ENCODE data around the gene ARHGEF3.
A peak's percentile ranks its signal among the peaks of the same experiment; 100 is the strongest.
"Not testable (repeated sequence)": the region's sequence is repeated elsewhere in the genome, so short reads cannot be mapped to it uniquely, and the experiment has no call there.

The ARHGEF3 gene

DNA sequence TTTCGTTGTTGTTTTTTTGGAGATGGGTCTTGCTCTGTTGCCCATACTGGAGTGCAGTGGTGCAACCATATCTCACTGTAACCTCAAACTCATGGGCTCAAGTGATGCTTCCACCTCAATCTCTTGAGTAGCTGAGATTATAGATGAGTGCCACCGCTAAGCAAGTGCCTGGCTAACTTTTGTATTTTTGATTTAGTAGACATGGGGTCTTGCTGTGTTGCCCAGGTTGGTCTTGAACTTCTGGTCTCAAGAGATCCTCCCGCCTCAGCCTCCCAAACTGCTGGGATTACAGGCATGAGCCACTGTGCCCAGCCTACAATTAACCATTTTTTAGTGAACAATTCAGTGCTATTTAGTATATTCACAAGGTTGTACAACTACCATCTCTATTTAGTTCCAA is 42.2 kb downstream of the ARHGEF3 start:
- no peaks in the 10 kb centered on the region for H3K27me3 Mint-ChIP-seq
- no peak for ATAC-seq
- peaks cover 62% of the 10 kb centered on the region for H3K36me3 Mint-ChIP-seq (ENCODE audit: low read depth)
- H3K4me3 Mint-ChIP-seq: peak overlapping the region; percentile 64
- H3K27ac Mint-ChIP-seq: peak overlapping the region; percentile 94
- DNase-seq: no peak
- H3K4me1 Mint-ChIP-seq: peaks cover 92% of the 10 kb centered on the region
- H3K9me3 Mint-ChIP-seq: no peaks in the 10 kb centered on the region

DNA sequence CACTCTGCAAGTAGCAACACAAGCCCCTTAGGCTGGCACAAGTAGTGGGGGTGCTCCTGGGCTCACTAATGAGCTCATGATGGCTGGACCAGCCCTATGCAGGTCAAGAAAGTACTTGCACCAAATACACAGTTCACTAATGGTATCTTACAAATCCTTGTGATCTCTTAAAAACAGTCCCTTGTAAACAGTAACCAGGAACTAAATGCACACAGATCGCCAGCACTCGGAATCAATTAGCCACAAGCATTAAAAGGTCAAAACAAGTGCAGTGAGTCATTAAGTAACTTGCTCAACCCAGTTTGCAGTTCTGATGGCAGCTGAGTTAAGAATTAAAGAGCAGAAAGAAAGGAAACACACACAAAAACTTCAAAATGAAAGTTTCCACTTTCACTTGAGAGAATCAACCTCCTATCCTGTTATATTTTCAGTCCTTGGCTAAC is 43.2 kb downstream of the ARHGEF3 start:
- Mint-ChIP-seq H3K27me3 (no peaks in the 10 kb centered on the region), H3K36me3 (ENCODE audit: low read depth) (peaks cover 64% of the 10 kb centered on the region), H3K4me1 (peaks cover 93% of the 10 kb centered on the region), H3K27ac (peak overlapping the region; percentile 94), H3K9me3 (no peaks in the 10 kb centered on the region), H3K4me3 (peak overlapping the region; percentile 64)
- ATAC-seq: peak; percentile 86
- DNase-seq: peak; percentile 32

DNA sequence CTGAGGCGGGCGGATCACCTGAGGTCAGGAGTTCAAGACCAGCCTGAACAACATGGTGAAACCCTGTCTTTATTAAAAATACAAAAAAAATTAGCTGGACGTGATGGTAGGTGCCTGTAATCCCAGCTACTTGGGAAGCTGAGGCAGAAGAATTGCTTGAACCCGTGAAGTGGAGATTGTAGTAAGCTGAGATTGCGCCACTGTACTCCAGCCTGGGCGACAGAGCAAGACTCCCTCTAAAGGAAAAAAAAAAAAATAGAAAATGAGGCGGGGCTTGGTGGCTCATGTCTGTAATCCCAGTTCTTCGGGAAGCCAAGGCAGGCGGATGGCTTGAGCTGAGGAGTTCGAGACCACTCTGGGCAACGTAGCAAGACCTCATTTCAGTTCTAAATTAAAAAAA is 43.7 kb downstream of the ARHGEF3 start:
- Mint-ChIP-seq H3K4me1 (peaks cover 94% of the 10 kb centered on the region), H3K27ac (peak overlapping the region; percentile 94), H3K36me3 (ENCODE audit: low read depth) (peaks cover 67% of the 10 kb centered on the region)
- H3K27me3 Mint-ChIP-seq, H3K4me3 Mint-ChIP-seq, H3K9me3 Mint-ChIP-seq, DNase-seq, ATAC-seq: not testable (repeated sequence)

DNA sequence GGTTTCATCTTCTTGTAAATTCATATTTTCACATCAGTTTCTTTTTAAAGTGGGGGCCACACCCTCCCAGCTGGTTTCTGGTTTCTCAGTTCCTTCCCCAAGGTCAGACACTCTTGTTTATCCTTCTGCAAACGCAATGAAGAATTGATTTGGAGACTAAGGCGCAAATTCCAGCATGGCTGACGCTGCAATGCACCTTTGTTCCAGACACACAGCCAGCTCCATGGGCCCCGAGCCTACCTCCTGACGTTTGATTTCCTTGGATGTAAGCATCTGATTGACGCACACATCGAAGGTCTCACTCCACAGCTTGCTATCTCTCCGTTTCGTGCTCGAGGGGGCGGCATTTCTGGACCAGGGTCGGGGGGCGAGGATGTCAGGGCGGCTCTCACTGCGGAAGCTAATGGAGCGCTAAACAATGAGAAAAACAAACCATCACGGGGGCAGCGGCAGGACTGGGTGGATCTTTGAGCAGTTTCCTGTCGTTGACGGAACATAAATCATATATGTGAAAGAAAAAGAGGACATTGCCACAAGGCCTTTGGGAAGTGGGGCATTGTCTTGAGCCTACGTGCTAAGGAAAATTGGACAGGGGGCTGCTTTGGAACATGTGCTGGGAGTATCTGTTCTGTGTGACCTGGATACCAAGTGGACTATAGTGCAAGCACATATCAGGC is 46.9 kb downstream of the ARHGEF3 start:
- DNase-seq: peak; percentile 25
- Mint-ChIP-seq H3K36me3 (ENCODE audit: low read depth) (peaks cover 66% of the 10 kb centered on the region), H3K27me3 (no peaks in the 10 kb centered on the region), H3K4me3 (peak overlapping the region; percentile 69), H3K9me3 (no peaks in the 10 kb centered on the region), H3K27ac (peak overlapping the region; percentile 82), H3K4me1 (peaks cover 84% of the 10 kb centered on the region)
- ATAC-seq: no peak

DNA sequence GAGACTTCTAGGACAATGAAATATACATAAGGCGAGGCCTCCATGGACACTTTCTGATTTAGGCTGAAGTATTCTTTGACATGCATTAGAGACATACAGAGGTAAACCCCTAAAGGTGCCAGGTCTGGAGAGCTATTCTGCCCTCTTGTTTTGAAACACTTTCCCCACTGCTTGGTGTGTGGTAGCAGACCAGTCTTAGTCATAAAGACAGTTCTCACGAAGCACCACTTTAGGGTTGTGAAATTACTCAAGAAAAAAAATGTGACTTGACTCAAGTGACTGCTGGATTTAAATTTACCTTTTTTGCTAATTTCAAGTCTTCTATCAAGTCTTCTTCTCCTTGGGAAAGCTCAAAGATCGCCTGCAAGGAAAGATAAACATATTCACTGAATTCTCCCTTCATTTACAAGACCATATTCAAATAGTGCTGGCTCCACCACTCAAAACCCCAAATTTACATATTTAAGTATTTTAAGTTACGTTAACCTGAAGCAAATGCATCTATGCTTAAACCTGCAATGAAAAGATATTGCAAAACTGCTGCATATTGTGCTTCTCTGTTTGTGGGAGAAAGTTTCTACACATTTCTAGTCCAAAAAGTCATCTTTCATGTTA is 48.4 kb downstream of the ARHGEF3 start:
- DNase-seq (no peak), ATAC-seq (peak; percentile 99)
- Mint-ChIP-seq H3K4me1 (peaks cover 70% of the 10 kb centered on the region), H3K9me3 (no peaks in the 10 kb centered on the region), H3K27me3 (no peaks in the 10 kb centered on the region), H3K27ac (peak overlapping the region; percentile 82), H3K4me3 (peak overlapping the region; percentile 38), H3K36me3 (ENCODE audit: low read depth) (peaks cover 75% of the 10 kb centered on the region)

DNA sequence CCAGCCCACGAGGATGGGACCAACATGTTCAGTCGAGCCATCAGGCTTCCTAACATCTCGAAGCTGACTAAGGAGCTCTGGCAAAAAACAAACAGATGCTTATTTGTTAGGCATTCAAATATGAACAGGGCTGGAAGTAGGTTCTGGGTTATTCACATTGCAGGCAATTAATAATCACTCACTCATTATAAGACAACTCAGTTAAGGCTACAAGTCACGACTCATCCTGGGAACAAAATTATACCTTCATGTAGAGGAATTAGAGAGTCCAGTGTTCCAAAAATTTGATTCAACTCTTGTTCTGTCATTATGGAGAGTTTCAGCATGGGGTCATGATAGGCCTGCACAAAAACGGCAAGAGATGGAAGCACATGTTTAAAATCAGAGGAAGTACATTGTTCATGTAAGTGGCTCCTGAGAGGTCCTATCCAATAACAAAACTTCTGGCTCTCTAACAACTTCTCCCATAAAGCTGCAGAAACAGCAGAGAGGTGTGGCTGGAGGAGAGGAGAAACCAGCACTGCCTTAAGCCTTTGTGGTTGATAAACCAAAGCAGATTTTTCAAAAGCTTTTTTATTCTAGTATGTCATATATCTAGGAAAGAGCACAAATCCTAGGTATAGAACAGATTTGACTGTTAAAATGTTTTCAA is 50.6 kb downstream of the ARHGEF3 start:
- DNase-seq (no peak), ATAC-seq (no peak)
- Mint-ChIP-seq H3K27ac (peak overlapping the region; percentile 13), H3K36me3 (ENCODE audit: low read depth) (peaks cover 77% of the 10 kb centered on the region), H3K27me3 (no peaks in the 10 kb centered on the region), H3K4me3 (no peak overlapping the region), H3K9me3 (no peaks in the 10 kb centered on the region), H3K4me1 (peaks cover 57% of the 10 kb centered on the region)

DNA sequence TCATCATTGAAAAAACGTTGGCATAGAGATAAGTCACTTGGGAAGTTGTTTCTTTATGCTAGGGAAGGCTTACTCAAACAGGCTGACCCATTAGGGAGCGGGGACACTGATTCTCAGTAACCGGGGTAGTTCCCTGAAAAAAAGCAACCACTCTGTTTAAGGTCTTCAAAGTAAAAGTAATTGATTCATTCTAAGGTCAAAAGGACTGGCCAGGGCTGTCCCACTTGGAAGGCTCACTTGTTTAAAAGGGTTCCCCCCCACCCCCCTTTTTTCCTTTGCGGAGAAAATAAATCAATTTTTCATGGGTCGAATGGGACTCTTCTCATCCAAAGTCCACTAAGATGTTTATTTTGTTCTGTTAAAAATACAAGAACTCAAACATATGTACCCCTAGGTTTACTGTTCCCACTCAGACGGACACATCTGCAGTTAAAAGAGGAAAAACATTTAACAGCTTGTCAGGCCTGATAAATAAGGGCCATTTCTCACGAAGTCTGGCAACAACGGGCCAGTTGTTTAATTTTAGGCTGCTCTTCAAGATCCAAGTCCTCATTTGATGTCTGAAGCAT is 53.0 kb downstream of the ARHGEF3 start:
- Mint-ChIP-seq H3K9me3 (no peaks in the 10 kb centered on the region), H3K27ac (no peak overlapping the region), H3K4me1 (peaks cover 39% of the 10 kb centered on the region), H3K4me3 (no peak overlapping the region), H3K36me3 (ENCODE audit: low read depth) (peaks cover 80% of the 10 kb centered on the region), H3K27me3 (no peaks in the 10 kb centered on the region)
- ATAC-seq (no peak), DNase-seq (no peak)

DNA sequence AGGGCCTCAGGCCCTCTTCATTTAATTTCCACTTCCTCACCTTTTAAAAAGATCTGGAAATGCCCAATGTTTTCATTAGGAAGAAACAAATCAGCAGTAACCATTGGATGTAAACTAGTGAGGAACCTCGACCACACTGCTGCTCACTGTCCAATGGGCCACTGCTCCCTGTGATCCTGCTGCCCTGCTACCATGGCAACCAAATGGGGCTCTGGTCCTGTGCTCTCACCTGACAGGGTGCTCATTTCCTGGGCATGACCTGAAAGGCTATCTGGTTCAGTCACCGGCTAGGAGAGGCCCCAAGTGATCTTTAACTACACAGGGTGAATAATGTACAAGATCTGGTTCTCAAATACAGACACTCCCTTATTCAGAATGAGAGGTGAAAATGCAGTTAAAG is 54.6 kb downstream of the ARHGEF3 start:
- Mint-ChIP-seq H3K36me3 (ENCODE audit: low read depth) (peaks cover 77% of the 10 kb centered on the region), H3K4me1 (peaks cover 28% of the 10 kb centered on the region), H3K4me3 (no peak overlapping the region), H3K27ac (no peak overlapping the region), H3K27me3 (no peaks in the 10 kb centered on the region), H3K9me3 (no peaks in the 10 kb centered on the region)
- DNase-seq: no peak
- ATAC-seq: no peak

DNA sequence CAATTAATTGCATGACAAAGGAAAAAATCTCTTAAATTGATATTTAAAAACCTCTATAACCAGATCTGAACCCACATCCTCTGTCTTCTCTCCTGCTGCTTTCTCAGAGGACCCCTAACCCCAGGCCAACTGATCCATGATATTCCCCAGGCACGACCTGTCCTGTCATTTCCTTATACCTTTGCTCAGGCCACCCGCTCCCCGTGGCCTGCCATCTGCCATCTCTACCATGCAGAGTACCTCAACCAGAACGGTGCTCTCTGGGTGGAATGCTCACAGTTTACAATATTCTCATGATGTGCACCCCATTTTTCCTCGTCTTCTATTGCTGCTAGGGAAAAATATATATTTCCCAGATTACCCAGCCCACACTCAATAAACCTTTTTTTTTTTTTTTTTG is 57.7 kb downstream of the ARHGEF3 start:
- DNase-seq (no peak), ATAC-seq (no peak)
- no peak overlapping the region for H3K4me3 Mint-ChIP-seq
- H3K27me3 Mint-ChIP-seq: no peaks in the 10 kb centered on the region
- H3K4me1 Mint-ChIP-seq: peaks cover 28% of the 10 kb centered on the region
- H3K36me3 Mint-ChIP-seq (ENCODE audit: low read depth): peaks cover 70% of the 10 kb centered on the region
- no peaks in the 10 kb centered on the region for H3K9me3 Mint-ChIP-seq
- no peak overlapping the region for H3K27ac Mint-ChIP-seq

DNA sequence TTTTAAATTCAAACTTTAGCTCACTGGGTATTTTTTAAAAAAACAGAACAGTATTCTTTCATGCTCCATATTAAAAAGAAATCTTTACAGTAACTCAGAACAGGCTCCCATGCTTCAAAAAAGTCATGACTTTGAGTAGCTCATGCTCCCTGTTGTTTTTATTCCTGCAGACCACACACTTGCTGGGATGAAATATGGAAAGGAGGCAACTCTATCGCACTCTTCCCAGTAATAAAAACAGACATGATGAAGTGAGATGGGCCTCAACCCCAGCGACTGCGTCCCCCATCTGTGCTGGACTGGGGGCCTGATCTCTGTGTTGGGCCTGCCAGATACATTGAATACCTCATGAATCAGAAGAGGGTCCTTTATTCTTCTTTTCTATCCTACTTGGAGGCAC is 58.9 kb downstream of the ARHGEF3 start:
- Mint-ChIP-seq H3K9me3 (no peaks in the 10 kb centered on the region), H3K4me1 (peaks cover 28% of the 10 kb centered on the region), H3K27me3 (no peaks in the 10 kb centered on the region), H3K27ac (no peak overlapping the region), H3K36me3 (ENCODE audit: low read depth) (peaks cover 65% of the 10 kb centered on the region), H3K4me3 (no peak overlapping the region)
- ATAC-seq (no peak), DNase-seq (no peak)

DNA sequence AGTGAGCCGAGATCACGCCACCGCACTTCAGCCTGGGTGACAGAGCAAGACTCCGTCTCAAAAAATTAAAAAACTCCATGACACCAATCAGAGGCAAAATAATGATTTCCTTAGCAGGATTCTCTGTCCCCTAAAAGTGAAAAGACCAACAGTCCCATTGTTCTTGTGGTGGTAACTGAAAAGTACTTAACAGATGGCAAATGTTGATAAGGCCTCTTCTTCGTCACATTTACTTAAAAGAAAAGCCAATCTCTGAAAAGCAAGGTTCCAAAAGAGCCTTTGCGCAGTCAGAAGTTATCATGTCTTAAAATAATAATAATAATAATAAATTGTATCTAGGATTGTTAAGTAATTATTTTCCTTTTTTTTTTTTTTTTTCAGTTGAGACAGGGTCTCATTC is 62.7 kb downstream of the ARHGEF3 start:
- ATAC-seq: no peak
- Mint-ChIP-seq H3K27me3 (no peaks in the 10 kb centered on the region), H3K36me3 (ENCODE audit: low read depth) (peaks cover 72% of the 10 kb centered on the region), H3K4me3 (no peak overlapping the region), H3K9me3 (no peaks in the 10 kb centered on the region), H3K27ac (no peak overlapping the region), H3K4me1 (peaks cover 47% of the 10 kb centered on the region)
- DNase-seq: no peak

DNA sequence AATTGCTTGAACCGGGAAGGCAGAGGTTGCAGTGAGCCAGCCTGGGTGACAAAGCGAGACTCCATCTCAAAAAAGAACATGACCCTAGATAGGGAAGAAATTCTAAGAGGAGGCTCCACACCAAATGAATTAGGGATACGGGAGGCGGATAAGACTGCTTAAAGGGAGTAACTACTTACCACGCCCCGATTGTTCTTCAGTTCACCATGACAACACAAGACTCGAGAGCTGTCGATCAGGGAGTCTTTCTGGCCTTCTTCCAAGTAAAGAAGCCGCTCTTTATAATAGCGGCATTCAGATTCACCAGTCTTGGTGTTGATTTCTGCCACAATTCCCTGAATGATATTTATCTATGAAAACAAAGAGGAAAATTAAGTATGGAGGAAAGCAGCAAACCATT is 64.7 kb downstream of the ARHGEF3 start:
- H3K9me3 Mint-ChIP-seq: no peaks in the 10 kb centered on the region
- H3K27me3 Mint-ChIP-seq: no peaks in the 10 kb centered on the region
- no peak overlapping the region for H3K4me3 Mint-ChIP-seq
- ATAC-seq (no peak), DNase-seq (no peak)
- H3K4me1 Mint-ChIP-seq: peaks cover 51% of the 10 kb centered on the region
- peaks cover 71% of the 10 kb centered on the region for H3K36me3 Mint-ChIP-seq (ENCODE audit: low read depth)
- H3K27ac Mint-ChIP-seq: no peak overlapping the region

DNA sequence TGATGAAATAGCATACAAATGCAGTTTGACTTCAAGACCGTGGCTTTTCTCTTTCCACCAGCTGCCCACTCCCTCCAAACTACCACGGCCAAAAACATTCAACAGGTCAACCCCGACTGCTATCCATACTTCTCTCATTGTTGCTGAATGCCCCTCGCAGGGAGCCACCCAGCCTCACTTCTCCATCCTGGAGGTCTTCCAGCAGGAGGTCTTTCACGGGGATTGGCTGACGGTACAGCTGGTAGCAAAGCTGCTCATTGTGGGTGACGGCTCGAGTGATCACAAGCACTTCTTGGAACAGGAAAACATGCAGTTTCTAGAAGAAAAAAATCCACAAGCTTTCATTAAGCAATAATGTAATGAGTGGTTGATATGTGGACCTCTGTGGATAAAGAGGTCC is 69.6 kb downstream of the ARHGEF3 start:
- H3K9me3 Mint-ChIP-seq: no peaks in the 10 kb centered on the region
- H3K4me1 Mint-ChIP-seq: peaks cover 46% of the 10 kb centered on the region
- no peak for ATAC-seq
- H3K27ac Mint-ChIP-seq: peak overlapping the region; percentile 55
- DNase-seq: no peak
- H3K27me3 Mint-ChIP-seq: no peaks in the 10 kb centered on the region
- H3K36me3 Mint-ChIP-seq (ENCODE audit: low read depth): peaks cover 78% of the 10 kb centered on the region
- no peak overlapping the region for H3K4me3 Mint-ChIP-seq

DNA sequence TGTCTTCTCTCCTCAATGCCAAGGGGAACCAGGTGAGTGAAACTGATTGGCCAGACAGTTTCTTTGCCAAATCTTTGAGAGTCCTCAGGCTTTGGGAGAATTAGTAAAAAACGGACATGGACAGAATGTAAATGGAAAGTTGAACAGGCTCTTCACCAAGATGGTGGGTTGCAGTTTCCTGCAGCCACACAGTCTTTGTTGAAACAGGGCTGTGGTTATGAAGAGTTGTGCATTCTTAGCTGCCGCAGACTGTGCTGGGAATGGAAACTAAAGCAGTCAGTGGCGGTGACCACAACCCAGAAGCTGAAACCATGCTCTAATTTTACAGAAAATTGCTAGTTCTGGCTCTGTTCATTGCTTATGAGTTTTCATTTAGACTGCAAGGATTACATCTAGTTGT is 76.6 kb downstream of the ARHGEF3 start:
- ATAC-seq (peak; percentile 96), DNase-seq (peak; percentile 63)
- H3K4me3 Mint-ChIP-seq: peak overlapping the region; percentile 77
- peak overlapping the region; percentile 95 for H3K27ac Mint-ChIP-seq
- peaks cover 45% of the 10 kb centered on the region for H3K4me1 Mint-ChIP-seq
- H3K36me3 Mint-ChIP-seq (ENCODE audit: low read depth): peaks cover 70% of the 10 kb centered on the region
- no peaks in the 10 kb centered on the region for H3K27me3 Mint-ChIP-seq
- no peaks in the 10 kb centered on the region for H3K9me3 Mint-ChIP-seq

DNA sequence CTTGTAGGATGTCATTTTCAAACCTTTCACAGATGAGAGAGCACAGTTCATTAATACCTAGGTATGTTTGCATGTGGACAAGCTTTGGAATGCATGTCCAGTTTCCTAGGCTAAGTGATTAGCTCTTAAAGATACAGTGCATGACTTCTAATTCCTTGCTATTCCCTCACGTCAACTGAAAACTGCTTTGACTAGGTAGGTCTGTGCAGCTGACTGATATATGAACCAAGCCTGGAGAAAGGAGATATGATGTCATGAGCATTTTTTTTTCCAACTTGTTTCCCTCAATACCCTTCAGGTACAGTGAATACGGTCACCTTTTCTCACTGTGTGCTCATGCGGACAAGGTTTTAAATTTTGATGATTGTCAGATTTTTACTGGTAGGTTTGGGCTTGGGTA is 77.1 kb downstream of the ARHGEF3 start:
- H3K4me1 Mint-ChIP-seq: peaks cover 49% of the 10 kb centered on the region
- peaks cover 69% of the 10 kb centered on the region for H3K36me3 Mint-ChIP-seq (ENCODE audit: low read depth)
- DNase-seq: no peak
- H3K27me3 Mint-ChIP-seq: no peaks in the 10 kb centered on the region
- H3K9me3 Mint-ChIP-seq: no peaks in the 10 kb centered on the region
- peak overlapping the region; percentile 77 for H3K4me3 Mint-ChIP-seq
- peak; percentile 21 for ATAC-seq
- peak overlapping the region; percentile 95 for H3K27ac Mint-ChIP-seq
